HEK293 (cell line): Measurements from ENCODE around the gene PIWIL1.

Experiments
- CTCF ChIA-PET: fragments of 350-600 bp; formaldehyde crosslinking; extraction: SDS; loops from one replicate; lab custom pipeline; 2021; ENCODE audit warnings: antibody characterized with exemption; lab: Yijun Ruan, JAX
- POLR2A ChIA-PET: fragments of 300-600 bp; formaldehyde crosslinking; extraction: SDS; loops from one replicate; lab custom pipeline; 2020; ENCODE audit warnings: antibody characterized with exemption, inconsistent platforms; lab: Yijun Ruan, JAX
- H3K27ac ChIP-seq: fragments of 200-500 bp; sonication (Bioruptor generic); 2 replicates; pipeline ENCODE4 v1.5.1; 2014; ENCODE audit warnings: low read depth, low read length, control low read depth, inconsistent platforms; ENCODE audit errors: extremely low read depth
- H3K36me3 ChIP-seq, 2 experiments: fragments of 200-500 bp in 1 of 2; sonication (Bioruptor generic) in 1 of 2; 1 replicate in 1 of 2; 2 replicates in 1 of 2; pipeline ENCODE4 v1.5.1; 2014 to 2017; ENCODE audit warnings: inconsistent platforms in 2 of 2, low read length in 2 of 2; ENCODE audit not compliant: control insufficient read depth in 2 of 2, insufficient read depth in 1 of 2
- H3K4me1 ChIP-seq: fragments of 200-500 bp; sonication (Bioruptor generic); 2 replicates; pipeline ENCODE4 v1.5.1; 2014; ENCODE audit warnings: mild to moderate bottlenecking, low read length, inconsistent platforms; ENCODE audit not compliant: control insufficient read depth, insufficient read depth
- H3K4me3 ChIP-seq: 2 replicates; pipeline ENCODE4 v1.5.1; 2011; ENCODE audit warnings: low read depth, mild to moderate bottlenecking, control low read depth, low read length, moderate library complexity
- H3K9me3 ChIP-seq: fragments of 200-500 bp; sonication (Bioruptor generic); 2 replicates; pipeline ENCODE4 v1.5.1; 2014; ENCODE audit warnings: low read depth, low read length, inconsistent platforms; ENCODE audit not compliant: control insufficient read depth, insufficient read depth
- GLIS2 ChIP-seq: fragments of 450-650 bp; formaldehyde crosslinking; IDR thresholded peaks from 2 replicates; pipeline ENCODE4 v1.5.1; 2016; ENCODE audit warnings: missing biosample characterization, missing genetic modification characterization
- PRDM6 ChIP-seq: fragments of 450-650 bp; formaldehyde crosslinking; IDR thresholded peaks from 2 replicates; pipeline ENCODE4 v1.5.1; 2017; ENCODE audit warnings: missing biosample characterization, missing genetic modification characterization
- SCRT2 ChIP-seq: fragments of 450-650 bp; formaldehyde crosslinking; IDR thresholded peaks from 2 replicates; pipeline ENCODE4 v1.5.1; 2016; ENCODE audit warnings: missing biosample characterization, missing genetic modification characterization
- TSHZ1 ChIP-seq: fragments of 450-650 bp; formaldehyde crosslinking; IDR thresholded peaks from 2 replicates; pipeline ENCODE4 v1.5.1; 2016; ENCODE audit warnings: missing biosample characterization, missing genetic modification characterization, borderline replicate concordance
- ZBTB21 ChIP-seq: fragments of 450-650 bp; formaldehyde crosslinking; IDR thresholded peaks from 2 replicates; pipeline ENCODE4 v1.5.1; 2017; ENCODE audit warnings: missing biosample characterization, missing genetic modification characterization
- ZBTB6 ChIP-seq: fragments of 450-650 bp; formaldehyde crosslinking; IDR thresholded peaks from 2 replicates; pipeline ENCODE4 v1.5.1; 2017; ENCODE audit warnings: missing biosample characterization, missing genetic modification characterization
- ZNF138 ChIP-seq: fragments of 450-650 bp; formaldehyde crosslinking; IDR thresholded peaks from 2 replicates; pipeline ENCODE4 v1.5.1; 2016; ENCODE audit warnings: missing biosample characterization, missing genetic modification characterization, borderline replicate concordance
- ZNF157 ChIP-seq: fragments of 450-650 bp; formaldehyde crosslinking; IDR thresholded peaks from 2 replicates; pipeline ENCODE4 v1.5.1; 2016; ENCODE audit warnings: missing biosample characterization, missing genetic modification characterization
- ZNF223 ChIP-seq: fragments of 450-650 bp; formaldehyde crosslinking; IDR thresholded peaks from 2 replicates; pipeline ENCODE4 v1.5.1; 2016; ENCODE audit warnings: missing biosample characterization, missing genetic modification characterization
- ZNF248 ChIP-seq: fragments of 450-650 bp; formaldehyde crosslinking; IDR thresholded peaks from 2 replicates; pipeline ENCODE4 v1.5.1; 2017; ENCODE audit warnings: missing biosample characterization, missing genetic modification characterization
- ZNF266 ChIP-seq: fragments of 450-650 bp; formaldehyde crosslinking; IDR thresholded peaks from 2 replicates; pipeline ENCODE4 v1.5.1; 2016; ENCODE audit warnings: missing biosample characterization, missing genetic modification characterization, low read depth
- ZNF341 ChIP-seq: fragments of 450-650 bp; formaldehyde crosslinking; IDR thresholded peaks from 2 replicates; pipeline ENCODE4; 2016; ENCODE audit warnings: low read depth, missing biosample characterization, missing genetic modification characterization
- ZNF350 ChIP-seq: fragments of 450-650 bp; formaldehyde crosslinking; IDR thresholded peaks from 2 replicates; pipeline ENCODE4 v1.5.0; 2017; ENCODE audit warnings: missing biosample characterization, mild to moderate bottlenecking, missing genetic modification characterization
- ZNF488 ChIP-seq: fragments of 450-650 bp; formaldehyde crosslinking; IDR thresholded peaks from 2 replicates; pipeline ENCODE4 v1.5.1; 2016; ENCODE audit warnings: missing biosample characterization, missing genetic modification characterization
- ZNF555 ChIP-seq: fragments of 450-650 bp; formaldehyde crosslinking; conservative IDR thresholded peaks from 2 replicates; pipeline ENCODE4 v1.5.1; 2017; ENCODE audit warnings: missing biosample characterization, mild to moderate bottlenecking, missing genetic modification characterization, inconsistent platforms
- ZNF670 ChIP-seq: fragments of 450-650 bp; formaldehyde crosslinking; IDR thresholded peaks from 2 replicates; pipeline ENCODE4 v1.5.1; 2016; ENCODE audit warnings: missing biosample characterization, missing genetic modification characterization, low read depth
- ZNF830 ChIP-seq: fragments of 450-650 bp; IDR thresholded peaks from 2 replicates; pipeline ENCODE4 v1.5.0; 2018; ENCODE audit warnings: missing biosample characterization, missing genetic modification characterization, low read depth, mild to moderate bottlenecking, moderate library complexity
- ZSCAN23 ChIP-seq: fragments of 450-650 bp; formaldehyde crosslinking; IDR thresholded peaks from 2 replicates; pipeline ENCODE4 v1.5.1; 2016; ENCODE audit warnings: missing biosample characterization, missing genetic modification characterization
- ZSCAN30 ChIP-seq: fragments of 450-650 bp; IDR thresholded peaks from 2 replicates; pipeline ENCODE4 v1.5.1; 2018; ENCODE audit warnings: missing biosample characterization, mild to moderate bottlenecking, missing genetic modification characterization, moderate library complexity
- TF ChIP-seq, protein P1 (sequence below): fragments of 450-650 bp; formaldehyde crosslinking; IDR thresholded peaks from 2 replicates; pipeline ENCODE4 v1.5.1; 2017; ENCODE audit warnings: missing biosample characterization, missing genetic modification characterization
- TF ChIP-seq, protein P2 (sequence below): fragments of 450-650 bp; formaldehyde crosslinking; IDR thresholded peaks from 2 replicates; pipeline ENCODE4 v1.5.1; 2016; ENCODE audit warnings: missing biosample characterization, missing genetic modification characterization
- TF ChIP-seq, protein P3 (sequence below): fragments of 450-650 bp; formaldehyde crosslinking; IDR thresholded peaks from 2 replicates; pipeline ENCODE4 v1.5.1; 2016; ENCODE audit warnings: missing biosample characterization, missing genetic modification characterization

The PIWIL1 gene

DNA sequence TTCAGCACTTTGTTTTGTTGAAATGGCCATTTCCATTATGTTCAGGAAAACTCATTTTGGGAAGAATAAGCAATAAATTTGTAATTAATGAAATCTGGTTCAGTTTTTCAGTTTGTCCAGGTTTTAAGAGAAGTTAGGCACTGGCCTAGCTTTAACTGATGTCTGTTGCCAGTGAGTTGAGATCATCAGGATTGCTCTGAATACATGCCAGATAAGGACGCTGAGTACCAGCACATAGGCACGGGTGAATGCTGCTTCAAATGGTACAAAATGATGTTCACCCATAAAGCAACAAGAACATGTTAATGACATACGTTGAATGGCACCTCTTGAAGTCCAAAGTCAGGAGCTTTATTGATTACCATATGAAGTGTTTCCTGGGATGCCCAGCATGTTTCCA, 46.5 kb downstream of the PIWIL1 start (continued):
- TF ChIP-seq TSHZ1 (tag by site-specific recombination), result no peak

DNA sequence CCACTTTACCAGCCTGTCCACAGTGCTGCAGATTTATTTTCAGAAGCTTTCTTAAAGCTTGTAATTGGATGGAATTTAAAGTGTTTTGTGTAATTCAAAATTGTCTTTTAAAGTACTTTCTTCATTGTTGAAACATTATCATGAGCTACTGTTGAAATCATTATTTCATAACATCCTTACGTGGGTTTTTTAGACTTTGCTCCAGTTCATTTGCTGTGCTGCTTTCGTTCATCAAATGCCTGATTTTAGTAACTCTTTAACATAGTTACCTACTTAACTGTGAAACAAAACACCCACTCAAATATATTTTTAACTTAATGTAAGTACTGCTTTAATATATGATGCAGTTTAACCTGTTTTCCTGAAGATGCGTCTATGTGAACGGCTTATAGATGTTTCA, 47.5 kb downstream of the PIWIL1 start:
- Histone ChIP-seq H3K9me3 (no peaks in the 10 kb centered on the region), H3K36me3 (no peaks in the 10 kb centered on the region), H3K4me1 (no peaks in the 10 kb centered on the region), H3K4me3 (no peak overlapping the region), H3K27ac (no peak overlapping the region)
- POLR2A ChIA-PET, result no interaction called here
- CTCF ChIA-PET, result no interaction called here
- TF ChIP-seq ZSCAN30 (tag by site-specific recombination), result no peak
- TF ChIP-seq GLIS2, result no peak
- no peak for TF ChIP-seq ZNF138 (tag by site-specific recombination)
- TF ChIP-seq, protein P1, sequence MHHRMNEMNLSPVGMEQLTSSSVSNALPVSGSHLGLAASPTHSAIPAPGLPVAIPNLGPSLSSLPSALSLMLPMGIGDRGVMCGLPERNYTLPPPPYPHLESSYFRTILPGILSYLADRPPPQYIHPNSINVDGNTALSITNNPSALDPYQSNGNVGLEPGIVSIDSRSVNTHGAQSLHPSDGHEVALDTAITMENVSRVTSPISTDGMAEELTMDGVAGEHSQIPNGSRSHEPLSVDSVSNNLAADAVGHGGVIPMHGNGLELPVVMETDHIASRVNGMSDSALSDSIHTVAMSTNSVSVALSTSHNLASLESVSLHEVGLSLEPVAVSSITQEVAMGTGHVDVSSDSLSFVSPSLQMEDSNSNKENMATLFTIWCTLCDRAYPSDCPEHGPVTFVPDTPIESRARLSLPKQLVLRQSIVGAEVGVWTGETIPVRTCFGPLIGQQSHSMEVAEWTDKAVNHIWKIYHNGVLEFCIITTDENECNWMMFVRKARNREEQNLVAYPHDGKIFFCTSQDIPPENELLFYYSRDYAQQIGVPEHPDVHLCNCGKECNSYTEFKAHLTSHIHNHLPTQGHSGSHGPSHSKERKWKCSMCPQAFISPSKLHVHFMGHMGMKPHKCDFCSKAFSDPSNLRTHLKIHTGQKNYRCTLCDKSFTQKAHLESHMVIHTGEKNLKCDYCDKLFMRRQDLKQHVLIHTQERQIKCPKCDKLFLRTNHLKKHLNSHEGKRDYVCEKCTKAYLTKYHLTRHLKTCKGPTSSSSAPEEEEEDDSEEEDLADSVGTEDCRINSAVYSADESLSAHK (tag by site-specific recombination), result no peak
- TF ChIP-seq ZNF223 (tag by site-specific recombination), result no peak
- no peak for TF ChIP-seq ZNF488 (tag by site-specific recombination)
- TF ChIP-seq ZNF555 (tag by site-specific recombination), result no peak
- TF ChIP-seq ZNF341 (tag by site-specific recombination), result no peak
- no peak for TF ChIP-seq ZNF157

- no peaks in the 10 kb centered on the region for H3K9me3 ChIP-seq
- no peaks in the 10 kb centered on the region for H3K4me1 ChIP-seq
- CTCF ChIA-PET, result no interaction called here
- no peaks in the 10 kb centered on the region for H3K36me3 ChIP-seq
- POLR2A ChIA-PET, result no interaction called here
- no peak overlapping the region for H3K27ac ChIP-seq
- no peak overlapping the region for H3K4me3 ChIP-seq
- no peak for TF ChIP-seq ZBTB6 (tag by site-specific recombination)
- TF ChIP-seq ZNF350 (tag by site-specific recombination), result no peak
- no peak for TF ChIP-seq PRDM6
- no peak for TF ChIP-seq ZNF830 (tag by site-specific recombination)
- TF ChIP-seq, protein P2, sequence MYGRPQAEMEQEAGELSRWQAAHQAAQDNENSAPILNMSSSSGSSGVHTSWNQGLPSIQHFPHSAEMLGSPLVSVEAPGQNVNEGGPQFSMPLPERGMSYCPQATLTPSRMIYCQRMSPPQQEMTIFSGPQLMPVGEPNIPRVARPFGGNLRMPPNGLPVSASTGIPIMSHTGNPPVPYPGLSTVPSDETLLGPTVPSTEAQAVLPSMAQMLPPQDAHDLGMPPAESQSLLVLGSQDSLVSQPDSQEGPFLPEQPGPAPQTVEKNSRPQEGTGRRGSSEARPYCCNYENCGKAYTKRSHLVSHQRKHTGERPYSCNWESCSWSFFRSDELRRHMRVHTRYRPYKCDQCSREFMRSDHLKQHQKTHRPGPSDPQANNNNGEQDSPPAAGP, result no peak
- no peak for TF ChIP-seq SCRT2 (tag by site-specific recombination)
- no peak for TF ChIP-seq ZNF266 (tag by site-specific recombination)
- TF ChIP-seq ZNF248, result no peak
- no peak for TF ChIP-seq ZSCAN23
- TF ChIP-seq, protein P3, sequence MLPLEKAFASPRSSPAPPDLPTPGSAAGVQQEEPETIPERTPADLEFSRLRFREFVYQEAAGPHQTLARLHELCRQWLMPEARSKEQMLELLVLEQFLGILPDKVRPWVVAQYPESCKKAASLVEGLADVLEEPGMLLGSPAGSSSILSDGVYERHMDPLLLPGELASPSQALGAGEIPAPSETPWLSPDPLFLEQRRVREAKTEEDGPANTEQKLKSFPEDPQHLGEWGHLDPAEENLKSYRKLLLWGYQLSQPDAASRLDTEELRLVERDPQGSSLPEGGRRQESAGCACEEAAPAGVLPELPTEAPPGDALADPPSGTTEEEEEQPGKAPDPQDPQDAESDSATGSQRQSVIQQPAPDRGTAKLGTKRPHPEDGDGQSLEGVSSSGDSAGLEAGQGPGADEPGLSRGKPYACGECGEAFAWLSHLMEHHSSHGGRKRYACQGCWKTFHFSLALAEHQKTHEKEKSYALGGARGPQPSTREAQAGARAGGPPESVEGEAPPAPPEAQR, result no peak
- TF ChIP-seq ZBTB21, result no peak
- no peak for TF ChIP-seq ZNF670 (tag by site-specific recombination)
Measured at GRCh38 chr12:130391186-130391585, 53.5 kb downstream of the PIWIL1 start.
